ENCODE results near the gene HP.

DNA sequence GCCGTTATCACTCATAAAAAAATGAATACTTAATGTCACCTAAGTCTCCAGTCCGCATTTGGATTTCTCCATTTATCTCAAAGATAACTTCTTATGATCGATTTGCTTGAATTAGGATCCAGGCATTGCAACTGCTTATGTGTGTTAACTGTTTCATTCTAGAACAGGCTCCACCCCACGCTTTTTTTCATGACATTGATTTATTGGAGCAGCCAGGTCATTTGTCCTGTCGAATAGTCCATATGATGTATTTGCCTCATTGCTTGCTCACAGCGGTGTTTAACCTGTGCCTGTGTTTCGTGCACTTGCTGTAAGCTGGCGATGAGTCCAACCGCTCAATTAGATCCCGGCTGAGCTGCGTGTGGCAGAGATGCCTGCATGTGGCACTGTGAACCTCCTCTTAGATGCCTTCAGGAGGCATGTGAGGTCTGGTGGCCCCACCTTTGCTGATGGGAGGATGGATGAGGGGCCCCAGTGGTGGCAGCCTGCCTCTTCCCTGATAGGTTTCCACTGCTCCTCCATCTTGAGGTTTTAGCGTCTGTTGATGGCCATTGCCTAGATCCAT is 55.7 kb downstream of the HP start:
- TF ChIP-seq CTCF (IDR thresholded peaks at IDR 0.05) (no peak), POLR2A (IDR thresholded peaks at IDR 0.05) (no peak), EP300 (IDR thresholded peaks at IDR 0.05) (no peak)
